Measurements from ENCODE around the gene TCF7L1. TPM values are rescaled to one million over a fixed set of nuclear protein-coding genes. Genes with fewer than 3 reads are reported as not detected.
"Not testable (repeated sequence)": the region's sequence is repeated elsewhere in the genome, so short reads cannot be mapped to it uniquely, and the experiment has no call there.

Gene TCF7L1
- total RNA-seq, 3 donors from 2014 or later: 1.3 to 22.9 (median 3.0) TPM

- intact Hi-C loops (cut with DNase I, micrococcal nuclease): loop anchor here in 1 of 2 donors (2.0 kb wide), 1 partner anchor 25 kb away; no protein-coding TSS in a partner anchor
- no peak for ATAC-seq
- TF ChIP-seq CTCF (IDR thresholded peaks at IDR 0.05): no peak
- Histone ChIP-seq H3K4me1 (ENCODE audit: low read depth) (no peaks in the 10 kb centered on the region), H3K36me3 (ENCODE audit: low read depth) (no peaks in the 10 kb centered on the region), H3K4me3 (no peak overlapping the region), H3K9me3 (no peaks in the 10 kb centered on the region)
- no peak for DNase-seq
These were observed 208.3 kb downstream of the TCF7L1 start for GRCh38 chr2:85341269-85342029.

GRCh38 chr2:85342156-85342555 is 209.0 kb downstream of the TCF7L1 start:
- no peak for ATAC-seq

GRCh38 chr2:85343207-85343895 is 210.2 kb downstream of the TCF7L1 start:
- ATAC-seq: peak; percentile 19
- H3K4me1 ChIP-seq (ENCODE audit: low read depth); H3K36me3 ChIP-seq (ENCODE audit: low read depth); H3K9me3 ChIP-seq; DNase-seq; H3K4me3 ChIP-seq: not testable (repeated sequence)
- intact Hi-C loops (cut with DNase I, micrococcal nuclease): loop anchor here in 1 of 2 donors (2.0 kb wide), 1 partner anchor 27 kb away; no protein-coding TSS in a partner anchor

More at GRCh38 chr2:85342156-85342555, 209.0 kb downstream of the TCF7L1 start:
- no peak for TF ChIP-seq CTCF (IDR thresholded peaks at IDR 0.05)
- H3K36me3 ChIP-seq (ENCODE audit: low read depth): no peaks in the 10 kb centered on the region
- no peaks in the 10 kb centered on the region for H3K4me1 ChIP-seq (ENCODE audit: low read depth)
- no peaks in the 10 kb centered on the region for H3K9me3 ChIP-seq
- no peak overlapping the region for H3K4me3 ChIP-seq
- intact Hi-C loops (cut with DNase I, micrococcal nuclease): loop anchor here in 1 of 2 donors (2.0 kb wide), 1 partner anchor 25 kb away; no protein-coding TSS in a partner anchor
- DNase-seq: no peak

- Histone ChIP-seq H3K36me3 (ENCODE audit: low read depth) (no peaks in the 10 kb centered on the region), H3K4me3 (no peak overlapping the region), H3K4me1 (ENCODE audit: low read depth) (no peaks in the 10 kb centered on the region), H3K9me3 (no peaks in the 10 kb centered on the region)
- DNase-seq (no peak), ATAC-seq (no peak)
- intact Hi-C loops (cut with DNase I, micrococcal nuclease): no loop called here
- no peak for TF ChIP-seq CTCF (IDR thresholded peaks at IDR 0.05)
These were observed 211.3 kb downstream of the TCF7L1 start for GRCh38 chr2:85344356-85344954.

GRCh38 chr2:85347599-85347998 is 214.4 kb downstream of the TCF7L1 start:
- Histone ChIP-seq H3K4me1 (ENCODE audit: low read depth) (no peaks in the 10 kb centered on the region), H3K9me3 (no peaks in the 10 kb centered on the region), H3K4me3 (no peak overlapping the region), H3K36me3 (ENCODE audit: low read depth) (peaks cover 4% of the 10 kb centered on the region)
- DNase-seq: no peak
- no peak for TF ChIP-seq CTCF (IDR thresholded peaks at IDR 0.05)
- intact Hi-C loops (cut with DNase I, micrococcal nuclease): no loop called here
- no peak for ATAC-seq
